ENCODE results near the gene PEX16.

DNA sequence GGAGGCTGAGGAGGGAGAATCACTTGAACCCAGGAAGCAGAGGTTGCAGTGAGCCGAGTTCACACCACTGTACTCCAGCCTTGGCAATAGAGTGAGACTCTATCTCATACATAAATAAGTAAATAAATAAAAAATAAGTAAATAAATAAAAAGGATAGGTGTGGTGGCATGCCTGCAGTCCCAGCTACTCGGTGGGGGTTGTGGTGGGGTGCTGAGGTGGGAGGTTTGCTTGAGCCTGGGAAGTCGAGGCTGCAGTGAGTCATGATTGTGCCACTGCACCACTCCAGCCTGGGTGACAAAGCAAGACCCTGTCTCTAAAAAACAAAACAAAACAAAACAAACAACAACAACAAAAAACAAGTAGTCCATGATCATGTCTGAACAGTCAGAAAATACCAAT is 7.9 kb upstream of the PEX16 start:
- TF ChIP-seq CEBPB (IDR thresholded peaks at IDR 0.05) (no peak), REST (IDR thresholded peaks at IDR 0.05; ENCODE audit: low read depth) (no peak), TAF1 (IDR thresholded peaks at IDR 0.05; ENCODE audit: low read depth) (no peak), EGR1 (IDR thresholded peaks at IDR 0.05) (no peak), CREB1 (IDR thresholded peaks at IDR 0.05; ENCODE audit: low read depth) (no peak)
